Glutamatergic neuron (in vitro differentiated cells): Measurements from ENCODE around the gene PAWR. TPM values are rescaled to one million over a fixed set of nuclear protein-coding genes. Genes with fewer than 3 reads are reported as not detected.

Experiments
- DNase-seq: peaks from one replicate; pipeline ENCODE4 v3.0.0; 2022
- H3K27ac Mint-ChIP-seq: one replicate; pipeline ENCODE4 v1.8.0; 2020; ENCODE audit warnings: mild to moderate bottlenecking, mixed read lengths, inconsistent platforms; ENCODE audit not compliant: unreplicated experiment
- H3K27me3 Mint-ChIP-seq: one replicate; pipeline ENCODE4 v1.8.0; 2020; ENCODE audit warnings: mild to moderate bottlenecking, moderate library complexity, mixed read lengths, inconsistent platforms; ENCODE audit not compliant: unreplicated experiment
- H3K36me3 Mint-ChIP-seq: one replicate; pipeline ENCODE4 v1.8.0; 2020; ENCODE audit warnings: mild to moderate bottlenecking, mixed read lengths, inconsistent platforms; ENCODE audit not compliant: unreplicated experiment
- H3K4me1 Mint-ChIP-seq: one replicate; pipeline ENCODE4 v1.8.0; 2020; ENCODE audit warnings: mild to moderate bottlenecking, low read depth, mixed read lengths, inconsistent platforms; ENCODE audit not compliant: unreplicated experiment
- H3K4me3 Mint-ChIP-seq: one replicate; pipeline ENCODE4 v1.8.0; 2020; ENCODE audit warnings: mild to moderate bottlenecking, mixed read lengths, inconsistent platforms; ENCODE audit not compliant: unreplicated experiment
- H3K9me3 Mint-ChIP-seq: one replicate; pipeline ENCODE4 v1.8.0; 2020; ENCODE audit warnings: mild to moderate bottlenecking, moderate library complexity, mixed read lengths, inconsistent platforms; ENCODE audit not compliant: unreplicated experiment
- total RNA-seq: library from RNA; stranded (reverse); fragmentation: NEBNext Ultra II Directional; extraction: Animal tissue kit (Norgen Biotek cat#: 25700); gene quantifications from one replicate; pipeline ENCODE4 v1.2.1, GENCODE V29; 2021; ENCODE audit not compliant: unreplicated experiment
- TF ChIP-seq, protein P1 (sequence below): fragments of 200-600 bp; sonication (generic); IDR thresholded peaks from one replicate; pipeline ENCODE4 v1.5.0; 2021; ENCODE audit not compliant: partially characterized antibody, unreplicated experiment

PAWR gene
- total RNA-seq, 1 donor from 2014 or later, result 7.0 TPM

DNA sequence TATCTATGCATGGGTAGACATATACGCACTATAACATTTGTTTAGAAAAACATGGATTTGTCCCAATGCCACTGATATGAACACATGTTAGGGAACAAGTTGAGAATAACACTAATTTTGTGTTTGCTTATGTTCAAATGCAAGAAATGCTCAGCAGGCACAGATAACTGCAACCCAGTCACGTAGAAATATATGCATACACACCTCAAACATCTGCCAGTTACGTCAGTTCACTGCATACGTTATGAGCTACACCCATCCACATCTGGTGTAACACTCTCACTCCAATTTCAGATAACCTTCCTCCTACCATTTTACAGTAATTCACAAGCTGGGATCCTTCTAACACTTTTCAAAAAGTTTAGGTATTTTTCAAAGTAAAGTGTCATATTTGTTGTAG, 10.7 kb downstream of the PAWR start:
- Mint-ChIP-seq H3K9me3 (no peaks in the 10 kb centered on the region), H3K27me3 (no peaks in the 10 kb centered on the region), H3K27ac (no peak overlapping the region), H3K36me3 (no peaks in the 10 kb centered on the region), H3K4me1 (no peaks in the 10 kb centered on the region), H3K4me3 (no peak overlapping the region)
- TF ChIP-seq, protein P1, sequence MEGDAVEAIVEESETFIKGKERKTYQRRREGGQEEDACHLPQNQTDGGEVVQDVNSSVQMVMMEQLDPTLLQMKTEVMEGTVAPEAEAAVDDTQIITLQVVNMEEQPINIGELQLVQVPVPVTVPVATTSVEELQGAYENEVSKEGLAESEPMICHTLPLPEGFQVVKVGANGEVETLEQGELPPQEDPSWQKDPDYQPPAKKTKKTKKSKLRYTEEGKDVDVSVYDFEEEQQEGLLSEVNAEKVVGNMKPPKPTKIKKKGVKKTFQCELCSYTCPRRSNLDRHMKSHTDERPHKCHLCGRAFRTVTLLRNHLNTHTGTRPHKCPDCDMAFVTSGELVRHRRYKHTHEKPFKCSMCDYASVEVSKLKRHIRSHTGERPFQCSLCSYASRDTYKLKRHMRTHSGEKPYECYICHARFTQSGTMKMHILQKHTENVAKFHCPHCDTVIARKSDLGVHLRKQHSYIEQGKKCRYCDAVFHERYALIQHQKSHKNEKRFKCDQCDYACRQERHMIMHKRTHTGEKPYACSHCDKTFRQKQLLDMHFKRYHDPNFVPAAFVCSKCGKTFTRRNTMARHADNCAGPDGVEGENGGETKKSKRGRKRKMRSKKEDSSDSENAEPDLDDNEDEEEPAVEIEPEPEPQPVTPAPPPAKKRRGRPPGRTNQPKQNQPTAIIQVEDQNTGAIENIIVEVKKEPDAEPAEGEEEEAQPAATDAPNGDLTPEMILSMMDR, result no peak
- DNase-seq, result no peak

DNA sequence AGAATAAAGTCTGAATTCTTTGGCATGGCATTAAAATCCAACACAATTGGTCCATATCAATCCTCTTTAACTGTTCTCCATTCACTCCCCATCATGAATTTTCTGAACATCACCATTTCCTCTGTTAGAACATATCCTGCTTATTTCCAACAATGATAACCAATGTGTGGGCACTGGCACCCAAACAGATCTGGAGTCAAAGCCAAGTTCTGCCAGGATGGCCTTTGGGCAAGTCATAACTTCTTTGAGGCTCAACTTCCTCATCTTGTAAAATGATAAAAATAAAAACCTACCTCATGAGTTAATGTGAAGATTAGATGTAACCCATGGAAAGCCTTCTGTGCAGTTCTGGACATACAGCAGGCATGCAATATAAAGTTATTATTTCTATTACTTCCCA, 12.5 kb downstream of the PAWR start:
- no peaks in the 10 kb centered on the region for H3K4me1 Mint-ChIP-seq

DNA sequence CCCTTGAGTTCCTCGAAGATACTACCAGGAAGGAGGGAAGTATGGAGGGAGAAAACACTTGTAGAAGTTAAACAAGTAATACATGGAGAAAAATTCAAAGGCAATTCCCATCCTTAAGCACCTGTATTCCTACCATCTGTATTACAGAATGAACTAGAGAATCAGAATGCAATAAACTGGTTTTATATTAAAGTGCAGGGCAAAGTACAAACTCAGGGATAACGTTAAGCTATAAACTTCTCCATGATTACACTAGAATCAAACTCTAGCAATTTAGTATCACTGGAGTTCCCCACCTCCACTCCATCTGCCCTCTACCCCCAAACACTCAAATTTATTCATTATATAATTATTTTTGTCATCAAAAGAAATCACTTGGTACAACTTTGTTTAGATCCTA, 13.1 kb downstream of the PAWR start:
- TF ChIP-seq, protein P1, result no peak
- H3K36me3 Mint-ChIP-seq, result no peaks in the 10 kb centered on the region
- no peak overlapping the region for H3K4me3 Mint-ChIP-seq
- no peaks in the 10 kb centered on the region for H3K9me3 Mint-ChIP-seq
- H3K27me3 Mint-ChIP-seq, result no peaks in the 10 kb centered on the region
- no peaks in the 10 kb centered on the region for H3K4me1 Mint-ChIP-seq
- H3K27ac Mint-ChIP-seq, result no peak overlapping the region
- DNase-seq, result no peak

More for the DNA sequence above, 12.5 kb downstream of the PAWR start:
- no peak overlapping the region for H3K27ac Mint-ChIP-seq
- H3K27me3 Mint-ChIP-seq, result no peaks in the 10 kb centered on the region
- no peak overlapping the region for H3K4me3 Mint-ChIP-seq
- no peaks in the 10 kb centered on the region for H3K36me3 Mint-ChIP-seq
- TF ChIP-seq, protein P1, result no peak
- DNase-seq, result no peak
- no peaks in the 10 kb centered on the region for H3K9me3 Mint-ChIP-seq

DNA sequence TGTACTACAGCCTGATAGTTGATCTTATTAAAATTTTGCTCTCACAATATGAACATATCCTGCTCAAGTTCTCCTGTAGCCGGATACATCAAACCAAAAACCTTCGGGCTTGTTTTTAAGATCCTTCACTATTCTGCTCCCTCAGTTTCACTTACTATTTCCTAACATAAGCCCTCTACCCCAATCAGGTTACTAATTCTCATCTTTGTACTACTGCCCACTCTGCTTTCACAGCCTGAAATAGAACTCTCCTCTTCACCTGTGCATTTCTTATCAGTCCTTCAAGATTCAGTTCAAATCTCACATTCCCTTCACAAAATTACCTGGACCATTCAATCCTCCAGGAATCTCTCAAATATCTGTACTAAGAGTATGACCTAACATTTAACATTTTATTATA, 14.2 kb downstream of the PAWR start:
- Mint-ChIP-seq H3K36me3 (no peaks in the 10 kb centered on the region), H3K27me3 (no peaks in the 10 kb centered on the region), H3K4me1 (no peaks in the 10 kb centered on the region), H3K9me3 (peaks cover 1% of the 10 kb centered on the region), H3K4me3 (no peak overlapping the region), H3K27ac (no peak overlapping the region)
- DNase-seq, result no peak
- TF ChIP-seq, protein P1, result no peak

DNA sequence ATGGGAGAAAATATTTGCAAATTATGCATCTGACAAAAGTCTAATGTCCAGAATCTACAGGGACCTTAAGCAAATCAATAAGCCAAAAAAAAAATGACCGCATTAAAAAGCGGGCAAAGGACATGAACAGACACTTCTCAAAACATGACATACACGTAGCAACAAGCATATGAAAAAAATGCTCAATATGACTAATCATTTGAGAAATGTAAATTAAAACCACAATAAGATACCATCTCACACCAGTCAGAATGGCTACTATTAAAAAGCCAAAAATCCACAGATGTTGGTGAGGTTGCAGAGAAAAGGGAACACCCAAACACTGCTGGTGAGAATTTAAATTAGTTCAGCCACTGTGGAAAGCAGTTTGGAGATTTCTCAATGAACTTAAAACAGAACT, 16.1 kb downstream of the PAWR start:
- no peaks in the 10 kb centered on the region for H3K27me3 Mint-ChIP-seq
- peaks cover 1% of the 10 kb centered on the region for H3K9me3 Mint-ChIP-seq
- no peak for DNase-seq
- no peak overlapping the region for H3K4me3 Mint-ChIP-seq
- no peaks in the 10 kb centered on the region for H3K36me3 Mint-ChIP-seq
- H3K4me1 Mint-ChIP-seq, result no peaks in the 10 kb centered on the region
- TF ChIP-seq, protein P1, result no peak
- no peak overlapping the region for H3K27ac Mint-ChIP-seq
